PC-3 (cell line): ENCODE results near the gene GAPDH. TPM values are rescaled to one million over a fixed set of nuclear protein-coding genes. Genes with fewer than 3 reads are reported as not detected.

Source experiments
- ATAC-seq: fragments of 200-7000 bp; cut with Tn5 transposase; 2 replicates; pipeline ENCODE4 v1.9.1; 2020; ENCODE audit warnings: mild to moderate bottlenecking, moderate library complexity
- BruUV-seq: library from RNA; stranded (reverse); fragments of 400-500 nt; replicated peaks from 2 replicates; lab custom pipeline; 2021; lab: Mats Ljungman, UMichigan
- CTCF ChIA-PET: fragments of 300-600 bp; sonication (Branson Sonifier 250); formaldehyde crosslinking; loops from one replicate; lab custom pipeline; 2022; ENCODE audit warnings: antibody characterized with exemption; lab: Charles Lee
- POLR2A ChIA-PET: fragments of 300-600 bp; sonication (Branson Sonifier 250); formaldehyde crosslinking; loops from one replicate; lab custom pipeline; 2022; ENCODE audit warnings: antibody characterized with exemption; ENCODE audit not compliant: unreplicated experiment; lab: Charles Lee
- DNase-seq: peaks from one replicate; pipeline ENCODE4 v3.0.0-alpha.2; 2015
- H2AFZ ChIP-seq: fragments of 300-600 bp; sonication (generic); 2 replicates; pipeline ENCODE4 v1.6.0; 2016; ENCODE audit warnings: antibody characterized with exemption, low read length
- H3F3A ChIP-seq: fragments of 300-600 bp; sonication (generic); one replicate; pipeline ENCODE4 v1.6.0; 2017; ENCODE audit warnings: antibody characterized with exemption, low read length, control low read depth, mild to moderate bottlenecking; ENCODE audit not compliant: unreplicated experiment
- H3K27ac ChIP-seq: fragments of 300-600 bp; sonication (generic); 2 replicates; pipeline ENCODE4 v1.5.1; 2016; ENCODE audit warnings: mild to moderate bottlenecking, low read length
- H3K27me3 ChIP-seq: fragments of 300-600 bp; sonication (generic); 2 replicates; pipeline ENCODE4 v1.6.1; 2016; ENCODE audit warnings: low read length, mixed read lengths
- H3K36me3 ChIP-seq: fragments of 300-600 bp; sonication (generic); 2 replicates; pipeline ENCODE4 v1.6.1; 2016; ENCODE audit warnings: low read depth, mixed run types, low read length, mixed read lengths
- H3K4me1 ChIP-seq: fragments of 300-600 bp; sonication (generic); 2 replicates; pipeline ENCODE4 v1.5.1; 2016; ENCODE audit warnings: low read length; ENCODE audit not compliant: insufficient read depth
- H3K4me2 ChIP-seq: fragments of 300-600 bp; sonication (generic); 2 replicates; pipeline ENCODE4 v1.6.0; 2016; ENCODE audit warnings: low read length
- H3K4me3 ChIP-seq: fragments of 300-600 bp; sonication (generic); 2 replicates; pipeline ENCODE4 v1.5.1; 2016; ENCODE audit warnings: mild to moderate bottlenecking, low read length, mixed read lengths
- H3K79me2 ChIP-seq: fragments of 300-600 bp; sonication (generic); 2 replicates; pipeline ENCODE4 v1.6.1; 2017; ENCODE audit warnings: low read length, mixed read lengths
- H3K9ac ChIP-seq: fragments of 300-600 bp; sonication (generic); 2 replicates; pipeline ENCODE4 v1.6.0; 2016; ENCODE audit warnings: mild to moderate bottlenecking, low read length
- H3K9me2 ChIP-seq: fragments of 300-600 bp; sonication (generic); replicated peaks from 2 replicates; pipeline ENCODE4 v1.6.1; 2016; ENCODE audit warnings: mixed run types, low read length, mixed read lengths
- H3K9me3 ChIP-seq: fragments of 300-600 bp; sonication (generic); 2 replicates; pipeline ENCODE4 v1.6.1; 2016; ENCODE audit warnings: low read length, mixed read lengths
- H4K20me1 ChIP-seq: fragments of 300-600 bp; sonication (generic); 2 replicates; pipeline ENCODE4 v1.6.1; 2016; ENCODE audit warnings: low read length, mixed read lengths
- EZH2 ChIP-seq: fragments of 300-600 bp; sonication (generic); IDR thresholded peaks from one replicate; pipeline ENCODE4 v1.6.1; 2017; ENCODE audit warnings: antibody characterized with exemption, mild to moderate bottlenecking, low read length; ENCODE audit not compliant: unreplicated experiment
- EZH2phosphoT487 ChIP-seq: fragments of 300-600 bp; sonication (generic); IDR thresholded peaks from 2 replicates; pipeline ENCODE4 v1.6.1; 2018; ENCODE audit warnings: mild to moderate bottlenecking, antibody characterized with exemption, low read length, borderline replicate concordance
- intact Hi-C: fragments of 100-400 bp; cut with micrococcal nuclease; formaldehyde crosslinking; loops from 2 replicates; pipeline ENCODE4 v1.9.0; 2023
- total RNA-seq: library from RNA; depleted of rRNA; stranded (reverse); fragments of >200 nt; gene quantifications from 2 replicates; pipeline ENCODE4 v1.2.3, GENCODE V29; 2014
- TF ChIP-seq, protein P1 (sequence below): fragments of 300-600 bp; sonication (generic); conservative IDR thresholded peaks from 2 replicates; pipeline ENCODE4 v1.5.1; 2017; ENCODE audit warnings: antibody characterized with exemption, low read depth, mild to moderate bottlenecking, low read length

The GAPDH gene
- total RNA-seq, 1 experiment from 2014 or later, result 7,326 TPM

- Histone ChIP-seq H2AFZ (no peak overlapping the region), H3K27me3 (no peaks in the 10 kb centered on the region), H3K4me2 (no peak overlapping the region), H3K79me2 (peaks cover 38% of the 10 kb centered on the region; the same call in 1 of the 2 replicates), H3K4me3 (no peak overlapping the region), H3K9me2 (no peaks in the 10 kb centered on the region), H3F3A (no peaks in the 10 kb centered on the region), H3K9me3 (no peaks in the 10 kb centered on the region), H3K36me3 (peaks cover 18% of the 10 kb centered on the region), H3K4me1 (no peaks in the 10 kb centered on the region), H3K9ac (no peak overlapping the region), H3K27ac (no peak overlapping the region), H4K20me1 (no peaks in the 10 kb centered on the region)
- POLR2A ChIA-PET, result no interaction called here
- intact Hi-C loops, result no loop called here
- CTCF ChIA-PET, result no interaction called here
- ATAC-seq (no peak), DNase-seq (no peak)
- no TSS peak for BruUV-seq
- no peak for TF ChIP-seq EZH2phosphoT487
- TF ChIP-seq, protein P1, sequence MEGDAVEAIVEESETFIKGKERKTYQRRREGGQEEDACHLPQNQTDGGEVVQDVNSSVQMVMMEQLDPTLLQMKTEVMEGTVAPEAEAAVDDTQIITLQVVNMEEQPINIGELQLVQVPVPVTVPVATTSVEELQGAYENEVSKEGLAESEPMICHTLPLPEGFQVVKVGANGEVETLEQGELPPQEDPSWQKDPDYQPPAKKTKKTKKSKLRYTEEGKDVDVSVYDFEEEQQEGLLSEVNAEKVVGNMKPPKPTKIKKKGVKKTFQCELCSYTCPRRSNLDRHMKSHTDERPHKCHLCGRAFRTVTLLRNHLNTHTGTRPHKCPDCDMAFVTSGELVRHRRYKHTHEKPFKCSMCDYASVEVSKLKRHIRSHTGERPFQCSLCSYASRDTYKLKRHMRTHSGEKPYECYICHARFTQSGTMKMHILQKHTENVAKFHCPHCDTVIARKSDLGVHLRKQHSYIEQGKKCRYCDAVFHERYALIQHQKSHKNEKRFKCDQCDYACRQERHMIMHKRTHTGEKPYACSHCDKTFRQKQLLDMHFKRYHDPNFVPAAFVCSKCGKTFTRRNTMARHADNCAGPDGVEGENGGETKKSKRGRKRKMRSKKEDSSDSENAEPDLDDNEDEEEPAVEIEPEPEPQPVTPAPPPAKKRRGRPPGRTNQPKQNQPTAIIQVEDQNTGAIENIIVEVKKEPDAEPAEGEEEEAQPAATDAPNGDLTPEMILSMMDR, result no peak
- TF ChIP-seq EZH2, result no peak
These were observed 27.0 kb upstream of the GAPDH start for GRCh38 chr12:6507102-6507998.

- intact Hi-C loops, result no loop called here
- BruUV-seq, result no TSS peak
- no peak overlapping the region for H3K4me3 ChIP-seq
- H3K36me3 ChIP-seq, result peaks cover 24% of the 10 kb centered on the region
- H3K9me2 ChIP-seq, result no peaks in the 10 kb centered on the region
- no peak overlapping the region for H3K27ac ChIP-seq
- H4K20me1 ChIP-seq, result no peaks in the 10 kb centered on the region
- no peaks in the 10 kb centered on the region for H3K27me3 ChIP-seq
- ChIA-PET POLR2A (no interaction called here), CTCF (no interaction called here)
- no peak overlapping the region for H2AFZ ChIP-seq
- H3K79me2 ChIP-seq, result peaks cover 35% of the 10 kb centered on the region; the same call in 1 of the 2 replicates
- TF ChIP-seq, protein P1, result no peak
- no peak for TF ChIP-seq EZH2phosphoT487
- no peak for TF ChIP-seq EZH2
- no peak overlapping the region for H3K9ac ChIP-seq
- H3K4me1 ChIP-seq, result no peaks in the 10 kb centered on the region
- DNase-seq (no peak), ATAC-seq (no peak)
- no peak overlapping the region for H3K4me2 ChIP-seq
- H3K9me3 ChIP-seq, result no peaks in the 10 kb centered on the region
- no peaks in the 10 kb centered on the region for H3F3A ChIP-seq
These were observed 26.2 kb upstream of the GAPDH start for GRCh38 chr12:6508087-6508486.

GRCh38 chr12:6520186-6520585 is 14.1 kb upstream of the GAPDH start:
- Histone ChIP-seq H3K4me1 (no peaks in the 10 kb centered on the region), H3K4me3 (no peak overlapping the region), H3K9ac (no peak overlapping the region), H2AFZ (no peak overlapping the region), H4K20me1 (no peaks in the 10 kb centered on the region), H3K79me2 (no peaks in the 10 kb centered on the region), H3K36me3 (peaks cover 66% of the 10 kb centered on the region), H3F3A (no peaks in the 10 kb centered on the region), H3K27ac (no peak overlapping the region), H3K4me2 (no peak overlapping the region), H3K9me3 (no peaks in the 10 kb centered on the region), H3K27me3 (no peaks in the 10 kb centered on the region), H3K9me2 (no peaks in the 10 kb centered on the region)
- ATAC-seq (no peak), DNase-seq (no peak)
- BruUV-seq, result no TSS peak
- TF ChIP-seq EZH2phosphoT487 (no peak), EZH2 (no peak)
- TF ChIP-seq, protein P1, result no peak
- ChIA-PET CTCF (no interaction called here), POLR2A (no interaction called here)
- intact Hi-C loops, result no loop called here
